Right atrium auricular region (tissue), 2 donors: ENCODE data around the gene PAQR6. TPM values are rescaled to one million over a fixed set of nuclear protein-coding genes. Genes with fewer than 3 reads are reported as not detected.

Experiments used
- DNase-seq: peaks from one replicate; pipeline ENCODE4 v3.0.0-alpha.2; 2019; ENCODE audit warnings: low spot score
- H3K27ac ChIP-seq, 2 donors: fragments of 200-600 bp; sonication (generic); 1 replicate in 1 of 2; 2 replicates in 1 of 2; pipeline ENCODE4 v1.5.1; 2016 to 2019
- H3K27me3 ChIP-seq, 2 donors: fragments of 200-600 bp; sonication (generic); one replicate each; pipeline versions ENCODE4 v1.5.1 to v1.6.0; 2017 to 2019
- H3K36me3 ChIP-seq: fragments of 200-600 bp; sonication (generic); one replicate; pipeline ENCODE4 v1.5.1; 2016
- H3K4me1 ChIP-seq, 2 donors: fragments of 200-600 bp; sonication (generic); one replicate each; pipeline versions ENCODE4 v1.5.1 to v1.6.0; 2017 to 2019
- H3K4me3 ChIP-seq, 2 donors: fragments of 200-600 bp; sonication (generic); 1 replicate in 1 of 2; 2 replicates in 1 of 2; pipeline ENCODE4 v1.5.1; 2017 to 2019; ENCODE audit warnings: mild to moderate bottlenecking in 1 of 2, moderate library complexity in 1 of 2
- H3K9me3 ChIP-seq, 2 donors: fragments of 200-600 bp; sonication (generic); one replicate each; pipeline ENCODE4 v1.5.1; 2019
- CTCF ChIP-seq, 2 donors: fragments of 200-600 bp; sonication (generic); IDR thresholded peaks; one replicate each; pipeline ENCODE4 v1.5.1; 2019; ENCODE audit warnings: antibody characterized with exemption in 2 of 2
- total RNA-seq, 2 donors: library from RNA; depleted of rRNA; stranded (reverse); fragments of >200 nt; gene quantifications; one replicate each; pipeline ENCODE4 v1.1.0, GENCODE V29; 2016

Gene PAQR6
- total RNA-seq, 2 donors from 2014 or later, result not detected

- H3K4me1 ChIP-seq, result peaks cover 0 to 24% of the 10 kb centered on the region in 2 donors
- no peak for DNase-seq
- H3K27ac ChIP-seq, result no peak overlapping the region
- TF ChIP-seq CTCF (IDR thresholded peaks at IDR 0.05), result no peak
- H3K36me3 ChIP-seq, result peaks cover 75% of the 10 kb centered on the region
- H3K27me3 ChIP-seq, result no peaks in the 10 kb centered on the region
- no peak overlapping the region for H3K4me3 ChIP-seq
- H3K9me3 ChIP-seq, result no peaks in the 10 kb centered on the region
Measured at GRCh38 chr1:156276966-156277381, 29.1 kb upstream of the PAQR6 start.

GRCh38 chr1:156276532-156276931 is 28.7 kb upstream of the PAQR6 start:
- TF ChIP-seq CTCF (IDR thresholded peaks at IDR 0.05), result no peak
- Histone ChIP-seq H3K36me3 (peaks cover 79% of the 10 kb centered on the region), H3K27ac (no peak overlapping the region), H3K9me3 (no peaks in the 10 kb centered on the region), H3K27me3 (no peaks in the 10 kb centered on the region), H3K4me3 (no peak overlapping the region), H3K4me1 (peaks cover 0 to 19% of the 10 kb centered on the region in 2 donors)
- no peak for DNase-seq

GRCh38 chr1:156270314-156270713 is 22.5 kb upstream of the PAQR6 start:
- peaks cover 83% of the 10 kb centered on the region for H3K36me3 ChIP-seq
- H3K27me3 ChIP-seq, result no peaks in the 10 kb centered on the region
- H3K9me3 ChIP-seq, result no peaks in the 10 kb centered on the region
- no peak overlapping the region for H3K27ac ChIP-seq
- no peak overlapping the region for H3K4me3 ChIP-seq
- no peak for TF ChIP-seq CTCF (IDR thresholded peaks at IDR 0.05)
- no peaks in the 10 kb centered on the region for H3K4me1 ChIP-seq
- no peak for DNase-seq

- no peak for TF ChIP-seq CTCF (IDR thresholded peaks at IDR 0.05)
- Histone ChIP-seq H3K4me3 (no peak overlapping the region), H3K27ac (no peak overlapping the region), H3K9me3 (no peaks in the 10 kb centered on the region), H3K27me3 (no peaks in the 10 kb centered on the region), H3K4me1 (no peaks in the 10 kb centered on the region), H3K36me3 (peaks cover 79% of the 10 kb centered on the region)
- no peak for DNase-seq
Measured at GRCh38 chr1:156268336-156268735, 20.5 kb upstream of the PAQR6 start.

- H3K27me3 ChIP-seq, result no peaks in the 10 kb centered on the region
- no peak for TF ChIP-seq CTCF (IDR thresholded peaks at IDR 0.05)
- H3K4me1 ChIP-seq, result no peaks in the 10 kb centered on the region
- H3K36me3 ChIP-seq, result peaks cover 80% of the 10 kb centered on the region
- H3K4me3 ChIP-seq, result no peak overlapping the region
- no peak overlapping the region for H3K27ac ChIP-seq
- no peaks in the 10 kb centered on the region for H3K9me3 ChIP-seq
- no peak for DNase-seq
Measured at GRCh38 chr1:156266051-156266450, 18.2 kb upstream of the PAQR6 start.

GRCh38 chr1:156263288-156263655 is 15.4 kb upstream of the PAQR6 start:
- Histone ChIP-seq H3K27ac (no peak overlapping the region), H3K4me1 (no peaks in the 10 kb centered on the region), H3K36me3 (peaks cover 92% of the 10 kb centered on the region), H3K9me3 (no peaks in the 10 kb centered on the region), H3K4me3 (no peak overlapping the region), H3K27me3 (no peaks in the 10 kb centered on the region)
- TF ChIP-seq CTCF (IDR thresholded peaks at IDR 0.05), result no peak
- DNase-seq, result no peak
